ENCODE results near the gene FCGR2B. TPM values are rescaled to one million over a fixed set of nuclear protein-coding genes. Genes with fewer than 3 reads are reported as not detected.
"Not testable (repeated sequence)": the region's sequence is repeated elsewhere in the genome, so short reads cannot be mapped to it uniquely, and the experiment has no call there.

FCGR2B gene
- total RNA-seq, 2 donors from 2014 or later = not detected

- no peak within 1 kb of the TSS for H3K27ac ChIP-seq (ENCODE audit: low read depth, low read length)
- TF ChIP-seq CTCF (conservative IDR thresholded peaks at IDR 0.05) = no peak
- Mint-ChIP-seq H3K4me3 (no peak within 1 kb of the TSS), H3K27me3 (ENCODE audit: insufficient read depth) (peaks cover 11% of the 10 kb centered on the region), H3K4me1 (no peaks in the 10 kb centered on the region), H3K9me3 (no peaks in the 10 kb centered on the region), H3K27ac (no peak within 1 kb of the TSS), H3K36me3 (ENCODE audit: low read depth) (no peaks in the 10 kb centered on the region)
- H3K36me3 ChIP-seq (ENCODE audit: control insufficient read depth, insufficient read depth, low read length) = no peaks in the 10 kb centered on the region
- H3K4me3 ChIP-seq (ENCODE audit: low read length) = no peak within 1 kb of the TSS
- H3K9ac ChIP-seq (ENCODE audit: extremely low read depth, low read length, poor library complexity, severe bottlenecking) = no peak within 1 kb of the TSS
- no peaks in the 10 kb centered on the region for H3K9me3 ChIP-seq (ENCODE audit: control insufficient read depth, low read length)
- 94% methylated on average over 4 of the region's 4 CpGs; no CpG with 5 or more reads in 1 of the 2 experiments for WGBS, 2 experiments (ENCODE audit: insufficient coverage in 1 of 2, insufficient read length in 1 of 2)
- H3K4me1 ChIP-seq (ENCODE audit: control insufficient read depth, insufficient read depth, low read length) = no peaks in the 10 kb centered on the region
- no peaks in the 10 kb centered on the region for H3K27me3 ChIP-seq (ENCODE audit: control insufficient read depth, insufficient read depth, low read length, poor library complexity, severe bottlenecking)
- DNase-seq = no peak
These were observed 31.9 kb upstream of the FCGR2B start, which contains the start of gene FCGR3B for GRCh38 chr1:161631076-161631475. Gene FCGR3B, minus strand, starts transcription at chr1:161631176. Its CDS starts 82 bp downstream, at chr1:161631094.

GRCh38 chr1:161634993-161635392, 27.9 kb upstream of the FCGR2B start:
- not testable (repeated sequence) for H3K4me3 Mint-ChIP-seq; H3K4me1 Mint-ChIP-seq; H3K4me3 ChIP-seq (ENCODE audit: low read length); H3K27ac ChIP-seq (ENCODE audit: low read depth, low read length); H3K27ac Mint-ChIP-seq; H3K9ac ChIP-seq (ENCODE audit: extremely low read depth, low read length, poor library complexity, severe bottlenecking); H3K9me3 ChIP-seq (ENCODE audit: control insufficient read depth, low read length); H3K27me3 ChIP-seq (ENCODE audit: control insufficient read depth, insufficient read depth, low read length, poor library complexity, severe bottlenecking); DNase-seq; H3K9me3 Mint-ChIP-seq; H3K36me3 ChIP-seq (ENCODE audit: control insufficient read depth, insufficient read depth, low read length); H3K4me1 ChIP-seq (ENCODE audit: control insufficient read depth, insufficient read depth, low read length); H3K36me3 Mint-ChIP-seq (ENCODE audit: low read depth)
- peaks cover 11% of the 10 kb centered on the region for H3K27me3 Mint-ChIP-seq (ENCODE audit: insufficient read depth)
- WGBS, 2 experiments (ENCODE audit: insufficient coverage in 1 of 2, insufficient read length in 1 of 2) = no CpG with 5 or more reads among the region's 2 CpGs

GRCh38 chr1:161636189-161636782, 26.7 kb upstream of the FCGR2B start:
- H3K27ac Mint-ChIP-seq; H3K27me3 ChIP-seq (ENCODE audit: control insufficient read depth, insufficient read depth, low read length, poor library complexity, severe bottlenecking); H3K4me1 ChIP-seq (ENCODE audit: control insufficient read depth, insufficient read depth, low read length); H3K9me3 ChIP-seq (ENCODE audit: control insufficient read depth, low read length); H3K36me3 Mint-ChIP-seq (ENCODE audit: low read depth); H3K9me3 Mint-ChIP-seq; H3K4me1 Mint-ChIP-seq; H3K27ac ChIP-seq (ENCODE audit: low read depth, low read length); H3K9ac ChIP-seq (ENCODE audit: extremely low read depth, low read length, poor library complexity, severe bottlenecking); H3K4me3 ChIP-seq (ENCODE audit: low read length); H3K36me3 ChIP-seq (ENCODE audit: control insufficient read depth, insufficient read depth, low read length); DNase-seq; H3K4me3 Mint-ChIP-seq: not testable (repeated sequence)
- H3K27me3 Mint-ChIP-seq (ENCODE audit: insufficient read depth) = peaks cover 11% of the 10 kb centered on the region
- no CpG with 5 or more reads among the region's 1 CpG for WGBS, 2 experiments (ENCODE audit: insufficient coverage in 1 of 2, insufficient read length in 1 of 2)

GRCh38 chr1:161636976-161637375, 26.0 kb upstream of the FCGR2B start:
- H3K9me3 Mint-ChIP-seq; H3K27ac Mint-ChIP-seq; H3K36me3 Mint-ChIP-seq (ENCODE audit: low read depth); H3K4me1 Mint-ChIP-seq; H3K27me3 ChIP-seq (ENCODE audit: control insufficient read depth, insufficient read depth, low read length, poor library complexity, severe bottlenecking); DNase-seq; H3K4me3 ChIP-seq (ENCODE audit: low read length); H3K4me1 ChIP-seq (ENCODE audit: control insufficient read depth, insufficient read depth, low read length); H3K27ac ChIP-seq (ENCODE audit: low read depth, low read length); H3K9me3 ChIP-seq (ENCODE audit: control insufficient read depth, low read length); H3K9ac ChIP-seq (ENCODE audit: extremely low read depth, low read length, poor library complexity, severe bottlenecking); H3K4me3 Mint-ChIP-seq; H3K36me3 ChIP-seq (ENCODE audit: control insufficient read depth, insufficient read depth, low read length): not testable (repeated sequence)
- H3K27me3 Mint-ChIP-seq (ENCODE audit: insufficient read depth) = peaks cover 11% of the 10 kb centered on the region
- 96 to 100% methylated on average over 1 to 3 of the region's 3 CpGs for WGBS, 2 experiments (ENCODE audit: insufficient coverage in 1 of 2, insufficient read length in 1 of 2)

GRCh38 chr1:161638251-161638993, 24.5 kb upstream of the FCGR2B start:
- H3K36me3 ChIP-seq (ENCODE audit: control insufficient read depth, insufficient read depth, low read length); H3K4me1 Mint-ChIP-seq; H3K4me3 ChIP-seq (ENCODE audit: low read length); H3K9me3 Mint-ChIP-seq; H3K9me3 ChIP-seq (ENCODE audit: control insufficient read depth, low read length); H3K27me3 ChIP-seq (ENCODE audit: control insufficient read depth, insufficient read depth, low read length, poor library complexity, severe bottlenecking); H3K27ac ChIP-seq (ENCODE audit: low read depth, low read length); H3K9ac ChIP-seq (ENCODE audit: extremely low read depth, low read length, poor library complexity, severe bottlenecking); H3K27ac Mint-ChIP-seq; H3K36me3 Mint-ChIP-seq (ENCODE audit: low read depth); H3K4me1 ChIP-seq (ENCODE audit: control insufficient read depth, insufficient read depth, low read length); H3K4me3 Mint-ChIP-seq; DNase-seq: not testable (repeated sequence)
- peaks cover 17% of the 10 kb centered on the region for H3K27me3 Mint-ChIP-seq (ENCODE audit: insufficient read depth)
- 50% methylated on average over 1 of the region's 6 CpGs; no CpG with 5 or more reads in 1 of the 2 experiments for WGBS, 2 experiments (ENCODE audit: insufficient coverage in 1 of 2, insufficient read length in 1 of 2)

- WGBS, 2 experiments (ENCODE audit: insufficient coverage in 1 of 2, insufficient read length in 1 of 2) = no CpG with 5 or more reads among the region's 2 CpGs
These were observed 23.7 kb upstream of the FCGR2B start for GRCh38 chr1:161639203-161639602.

More at GRCh38 chr1:161639203-161639602, 23.7 kb upstream of the FCGR2B start:
- not testable (repeated sequence) for H3K27ac Mint-ChIP-seq; H3K4me1 ChIP-seq (ENCODE audit: control insufficient read depth, insufficient read depth, low read length); H3K4me1 Mint-ChIP-seq; H3K4me3 Mint-ChIP-seq; H3K27me3 ChIP-seq (ENCODE audit: control insufficient read depth, insufficient read depth, low read length, poor library complexity, severe bottlenecking); H3K9ac ChIP-seq (ENCODE audit: extremely low read depth, low read length, poor library complexity, severe bottlenecking); H3K36me3 Mint-ChIP-seq (ENCODE audit: low read depth); DNase-seq; H3K27ac ChIP-seq (ENCODE audit: low read depth, low read length); H3K36me3 ChIP-seq (ENCODE audit: control insufficient read depth, insufficient read depth, low read length); H3K9me3 Mint-ChIP-seq; H3K4me3 ChIP-seq (ENCODE audit: low read length); H3K9me3 ChIP-seq (ENCODE audit: control insufficient read depth, low read length)
- peaks cover 17% of the 10 kb centered on the region for H3K27me3 Mint-ChIP-seq (ENCODE audit: insufficient read depth)
